CD4-positive, alpha-beta T cell treated with Interleukin-15 for 1 hour (primary cell): ENCODE results near the gene ZBTB24.
"Not testable (repeated sequence)": the region's sequence is repeated elsewhere in the genome, so short reads cannot be mapped to it uniquely, and the experiment has no call there.

Source experiments
- DNase-seq: peaks from one replicate; pipeline ENCODE4 v3.0.0-alpha.2; 2020

Gene ZBTB24

DNA sequence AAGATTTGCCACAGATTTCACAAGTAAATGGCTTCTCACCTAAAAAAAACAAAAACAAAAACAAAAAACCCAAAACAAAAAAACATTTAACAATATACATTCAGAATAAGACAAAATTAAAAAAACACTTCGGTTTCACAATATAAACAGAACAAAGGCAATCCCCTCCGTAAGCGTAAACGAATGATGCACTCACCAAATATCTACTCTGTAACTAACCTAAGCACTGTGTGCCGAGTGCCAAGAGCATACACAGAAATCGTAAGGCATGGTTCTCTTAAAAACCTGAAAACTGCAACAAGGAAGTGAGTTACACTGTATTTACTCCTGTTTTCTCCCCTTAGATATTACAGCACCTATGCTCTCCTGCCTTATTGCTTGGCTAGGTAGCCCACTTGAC, 15.3 kb downstream of the ZBTB24 start:
- DNase-seq = no peak

DNA sequence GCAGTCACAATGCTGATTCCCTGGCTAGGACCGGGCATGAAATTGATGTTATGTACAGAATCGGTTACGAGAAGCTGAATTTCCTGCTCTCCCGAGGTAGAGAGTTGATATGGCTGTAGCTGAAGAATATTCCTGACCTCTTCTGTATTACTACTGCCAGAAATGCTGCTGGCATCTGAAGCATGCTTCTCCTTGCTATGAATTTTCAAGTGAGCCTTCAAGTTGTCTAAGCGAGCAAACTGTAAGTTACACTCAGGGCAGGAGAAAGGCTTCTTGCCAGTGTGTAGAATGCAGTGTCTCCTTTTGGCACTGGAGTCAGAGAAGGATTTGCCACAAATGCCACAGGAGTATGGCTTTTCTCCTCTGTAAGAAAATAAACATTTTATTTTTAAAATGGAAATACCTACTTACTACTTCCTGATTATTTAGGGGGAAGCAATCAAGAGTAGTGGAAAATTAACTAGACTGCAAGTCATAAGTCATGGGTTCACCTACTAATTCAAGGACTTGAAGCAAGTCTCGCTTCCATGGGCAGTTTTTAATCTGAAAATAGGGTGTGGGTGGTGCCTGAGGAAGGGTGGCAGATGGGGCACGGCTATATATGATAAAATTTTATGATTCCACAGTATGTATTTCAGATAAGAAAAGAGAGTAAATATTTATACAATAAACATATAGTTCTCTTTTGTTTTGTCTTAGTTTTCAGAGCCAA, 16.7 kb downstream of the ZBTB24 start:
- no peak for DNase-seq

DNA sequence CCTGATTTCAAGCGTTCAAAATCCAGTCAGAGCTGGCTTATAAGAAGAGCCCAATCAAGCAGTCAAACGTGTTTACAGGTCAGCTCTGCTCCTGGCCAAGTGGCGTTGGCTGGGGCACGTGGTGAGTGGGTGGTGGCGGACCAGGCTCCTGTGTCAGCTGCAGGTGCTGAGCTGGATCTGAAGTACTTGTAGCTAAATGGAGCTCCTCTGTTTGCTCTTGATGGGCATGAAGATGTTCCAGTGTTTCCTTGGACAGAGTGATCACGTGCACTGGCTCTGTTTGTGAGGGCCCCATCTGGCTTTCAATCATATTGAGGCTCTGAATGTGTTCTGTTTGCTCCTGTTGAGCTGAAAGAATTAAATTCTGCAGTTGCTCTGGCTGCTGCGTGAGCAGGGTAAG, 17.2 kb downstream of the ZBTB24 start:
- no peak for DNase-seq

DNA sequence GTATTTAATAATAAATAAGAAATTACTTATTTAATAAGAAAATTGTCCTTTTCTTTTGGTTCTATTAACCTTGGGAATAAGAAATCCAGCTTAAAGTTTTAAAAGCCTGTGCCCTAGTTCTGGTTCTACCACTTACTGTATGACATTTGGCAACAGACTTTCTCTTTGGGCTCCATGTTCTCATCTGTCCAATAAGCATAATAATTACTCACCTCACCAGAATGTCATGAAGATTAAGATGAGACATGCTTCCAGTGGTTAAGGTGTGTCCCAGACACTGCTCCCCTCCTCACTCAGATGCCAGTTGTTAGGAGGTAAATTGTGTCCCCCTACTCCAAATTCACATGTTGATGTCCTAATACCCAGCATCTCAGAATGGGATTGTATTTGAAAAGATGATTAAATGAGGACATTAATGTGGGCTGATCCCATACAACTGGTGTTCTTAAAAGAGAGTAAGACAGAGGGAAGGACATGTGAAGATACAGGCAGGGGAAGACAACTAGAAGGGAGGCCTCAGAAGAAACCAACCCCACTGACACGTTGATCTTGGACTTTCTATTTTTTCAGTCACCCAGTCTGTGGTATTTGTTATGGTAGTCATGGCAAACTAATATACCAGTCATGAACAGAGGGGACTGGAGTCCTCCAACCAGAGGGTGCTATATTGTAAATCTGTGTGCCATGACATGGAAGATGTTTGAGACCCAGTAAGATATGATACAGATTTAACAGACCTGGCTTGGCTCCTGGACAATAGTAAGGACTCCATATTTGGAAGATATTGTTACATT, 21.1 kb downstream of the ZBTB24 start:
- no peak for DNase-seq

DNA sequence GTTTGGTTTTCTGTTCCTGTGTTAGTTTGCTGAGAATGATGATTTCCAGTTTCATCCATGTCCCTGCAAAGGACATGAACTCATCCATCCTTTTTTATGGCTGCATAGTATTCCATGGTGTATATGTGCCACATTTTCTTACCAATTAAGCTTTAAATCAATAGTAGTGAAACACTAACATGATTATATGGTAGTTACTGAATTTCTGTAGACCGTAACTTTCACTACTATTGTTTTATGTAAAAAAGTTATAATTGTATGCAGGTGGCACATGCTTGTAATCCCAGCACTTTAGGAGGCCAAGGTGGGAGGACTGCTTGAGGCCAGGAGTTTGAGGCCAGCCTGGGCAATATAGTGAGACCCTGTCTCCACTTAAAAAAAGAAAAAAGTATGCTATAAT, 21.8 kb downstream of the ZBTB24 start:
- DNase-seq = not testable (repeated sequence)

DNA sequence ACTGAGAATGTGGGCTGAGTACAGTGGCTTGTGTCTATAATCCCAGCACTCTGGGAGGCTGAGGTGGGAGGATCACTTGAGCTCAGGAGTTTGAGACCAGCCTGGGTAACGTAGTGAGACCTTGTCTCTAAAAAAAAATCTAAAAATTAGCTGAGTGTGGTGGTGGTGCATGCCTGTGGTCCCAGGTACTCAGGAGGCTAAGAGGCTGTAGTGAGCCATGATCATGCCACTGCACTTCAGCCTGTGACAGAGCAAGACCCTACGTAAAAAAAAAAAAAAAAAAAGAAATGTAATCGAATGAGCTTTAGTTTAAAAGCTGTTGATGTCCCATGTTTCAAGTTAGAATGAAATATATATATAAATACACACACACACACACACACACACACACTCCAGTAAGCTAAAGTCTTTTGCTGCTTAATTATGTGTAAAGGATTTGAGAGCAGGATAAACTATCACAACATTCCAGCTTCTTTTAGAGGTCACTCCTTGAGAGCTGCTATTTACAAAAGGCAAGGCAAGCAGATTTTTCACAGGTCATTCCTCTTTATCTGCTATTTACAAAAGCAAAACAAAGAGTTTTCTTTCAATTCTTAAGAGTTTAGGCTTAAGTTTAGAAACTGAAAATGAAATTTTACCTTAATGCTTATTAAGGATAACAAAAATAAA, 22.7 kb downstream of the ZBTB24 start:
- no peak for DNase-seq

DNA sequence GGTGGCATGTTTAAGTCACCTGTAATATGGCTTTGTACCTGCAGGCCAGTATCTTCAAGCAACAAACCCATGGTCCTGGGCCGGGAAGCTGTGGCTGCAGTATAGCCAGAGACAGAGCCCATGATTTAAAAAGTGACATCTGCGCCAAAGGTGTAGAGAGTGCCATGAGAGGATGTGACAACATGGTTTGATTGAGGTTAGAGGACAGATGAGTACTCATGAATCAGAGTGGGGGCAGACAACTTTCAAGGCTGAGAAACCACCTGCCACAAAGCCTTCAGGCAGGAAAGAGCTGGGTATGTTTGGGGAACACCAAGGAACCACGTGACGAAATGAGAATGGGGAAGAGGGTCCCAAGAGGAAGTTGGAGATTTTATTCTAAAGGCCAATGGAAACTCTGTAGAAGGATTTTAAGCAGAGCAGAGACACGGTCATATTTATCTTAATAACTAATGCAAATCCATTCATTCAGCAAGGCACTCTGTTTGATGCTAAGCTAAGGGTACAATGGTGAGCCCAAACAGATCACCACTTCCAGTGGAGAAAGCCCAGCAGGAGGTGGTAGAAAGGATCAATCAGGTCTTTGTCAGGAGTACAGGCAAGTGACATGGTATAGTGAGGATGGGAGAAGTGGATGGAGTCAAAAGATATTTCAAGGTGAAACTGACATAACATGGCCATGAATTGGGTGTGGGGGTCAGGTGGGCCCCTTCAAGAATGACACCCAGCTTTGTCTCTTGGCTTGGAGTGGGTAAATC, 24.1 kb downstream of the ZBTB24 start:
- DNase-seq = peak; percentile 69

DNA sequence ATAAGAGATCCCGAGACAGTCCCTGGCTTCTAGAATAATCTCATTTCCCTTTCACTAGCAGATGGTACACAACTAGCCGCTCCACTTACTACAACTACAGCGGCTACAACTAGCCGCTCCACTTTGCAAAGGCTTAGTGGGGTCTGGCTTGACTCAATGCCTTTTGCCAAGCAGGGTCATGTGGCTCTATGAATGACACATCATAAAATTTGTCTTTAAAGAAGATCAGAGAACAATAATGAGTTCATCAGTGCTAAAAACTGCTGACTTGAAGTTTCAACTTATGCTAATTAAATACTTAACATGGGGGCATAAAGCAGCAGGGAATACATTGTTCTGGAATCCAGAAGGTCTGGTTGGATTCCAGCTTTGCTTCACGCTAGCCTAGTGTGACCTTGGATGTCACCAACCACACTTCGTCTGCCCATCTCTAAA, 25.4 kb downstream of the ZBTB24 start:
- no peak for DNase-seq

DNA sequence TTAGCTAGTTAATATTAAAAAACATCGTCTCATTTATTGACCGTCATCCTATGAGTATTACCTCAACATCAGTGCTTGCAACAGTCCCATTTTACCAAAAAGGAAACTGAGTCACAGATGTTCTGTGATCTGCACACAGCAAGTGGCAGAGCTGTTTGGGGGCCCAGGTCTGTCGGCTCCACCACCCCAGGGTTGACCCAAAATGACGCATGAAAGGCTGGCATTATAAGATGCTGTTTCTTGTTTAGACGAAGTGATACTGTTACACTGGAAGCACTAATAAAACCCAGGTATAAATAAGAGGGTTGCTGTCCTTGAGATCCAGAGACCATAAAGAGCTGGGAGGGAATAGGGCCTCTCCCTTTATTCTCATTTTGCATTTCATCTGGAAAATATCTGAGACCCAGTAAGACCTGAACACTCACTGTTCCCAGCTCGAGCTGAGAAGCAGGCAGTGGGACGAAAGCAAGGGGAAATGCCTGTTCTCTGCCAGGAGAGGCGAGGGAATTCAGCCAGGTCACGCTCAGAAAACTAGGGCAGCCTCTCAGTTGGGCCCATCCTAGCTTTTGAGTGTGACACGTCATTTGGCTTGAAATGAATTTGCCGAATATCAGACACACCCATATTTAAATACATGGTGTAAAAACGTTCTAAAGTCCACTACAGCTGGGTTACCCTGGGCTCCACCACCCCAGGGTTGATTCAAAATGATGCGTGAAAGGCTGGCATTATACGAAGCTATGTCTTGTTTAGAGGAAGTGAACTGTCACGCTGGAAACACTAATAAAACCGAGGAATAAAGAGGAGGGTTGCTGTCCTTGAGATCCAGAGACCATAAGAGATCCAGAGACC, 26.1 kb downstream of the ZBTB24 start:
- no peak for DNase-seq

DNA sequence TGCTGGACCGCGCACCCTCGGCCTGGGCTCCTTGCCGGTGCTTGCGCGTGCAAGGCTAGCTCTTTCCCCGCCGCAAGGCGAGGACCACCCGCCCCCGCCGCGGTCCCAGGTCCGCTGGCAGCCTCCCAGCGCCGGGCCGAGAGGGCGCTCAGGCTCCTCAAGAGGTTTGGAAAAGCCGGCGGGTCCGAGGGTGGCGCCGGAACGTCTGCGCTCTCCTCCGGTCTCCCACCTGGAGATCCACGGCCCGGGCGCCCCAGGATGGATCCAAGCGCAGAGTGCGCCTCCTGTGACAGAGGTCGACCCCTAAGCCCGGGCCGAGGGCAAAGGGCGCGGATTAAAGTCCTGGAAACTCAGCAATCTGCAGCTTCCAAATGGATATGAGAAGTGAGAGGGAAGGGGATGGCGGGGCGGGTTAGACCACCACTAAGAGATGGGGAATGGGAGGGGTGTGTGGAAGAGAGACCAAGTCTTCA, 26.9 kb downstream of the ZBTB24 start:
- DNase-seq = no peak

DNA sequence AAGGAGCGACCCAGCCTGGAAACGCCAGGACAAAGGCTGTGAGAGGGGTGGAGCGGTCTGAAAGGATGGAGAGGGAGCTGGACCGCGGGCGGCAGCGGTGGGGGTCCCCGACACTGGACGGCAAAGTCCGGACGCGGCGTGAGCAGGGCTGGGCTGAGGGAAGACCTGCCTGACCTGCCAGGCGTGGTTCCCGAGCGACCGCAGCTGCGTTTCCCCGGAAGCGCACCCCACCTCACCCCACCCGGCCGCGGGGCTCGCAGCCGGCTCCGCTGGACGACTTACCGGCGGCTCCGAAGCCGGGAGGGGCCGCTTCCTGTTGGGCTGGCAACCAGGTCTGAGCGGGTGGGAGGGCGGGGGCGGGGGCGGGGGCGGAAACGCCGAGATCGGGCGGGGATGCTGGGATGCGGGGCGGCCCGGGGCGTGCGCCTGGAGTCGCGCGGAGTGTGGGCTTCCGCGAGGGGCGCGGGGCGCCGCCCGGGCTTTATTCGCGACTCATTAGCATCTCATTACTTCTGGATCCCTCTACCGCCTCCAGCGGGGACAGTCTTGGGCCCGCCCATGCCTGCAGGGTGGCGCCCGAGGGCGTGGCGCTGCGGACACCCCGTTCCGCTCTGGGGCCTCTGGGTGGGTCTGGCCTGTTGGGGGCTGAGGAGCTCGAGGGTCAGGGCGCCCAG, 27.4 kb downstream of the ZBTB24 start, which contains the start of gene MICAL1:
MICAL1 (minus strand) TSS at position 336 of the 674 bp plus-strand sequence. CDS start 1,576 bp downstream, outside the sequence.
- peak; percentile 86 for DNase-seq

DNA sequence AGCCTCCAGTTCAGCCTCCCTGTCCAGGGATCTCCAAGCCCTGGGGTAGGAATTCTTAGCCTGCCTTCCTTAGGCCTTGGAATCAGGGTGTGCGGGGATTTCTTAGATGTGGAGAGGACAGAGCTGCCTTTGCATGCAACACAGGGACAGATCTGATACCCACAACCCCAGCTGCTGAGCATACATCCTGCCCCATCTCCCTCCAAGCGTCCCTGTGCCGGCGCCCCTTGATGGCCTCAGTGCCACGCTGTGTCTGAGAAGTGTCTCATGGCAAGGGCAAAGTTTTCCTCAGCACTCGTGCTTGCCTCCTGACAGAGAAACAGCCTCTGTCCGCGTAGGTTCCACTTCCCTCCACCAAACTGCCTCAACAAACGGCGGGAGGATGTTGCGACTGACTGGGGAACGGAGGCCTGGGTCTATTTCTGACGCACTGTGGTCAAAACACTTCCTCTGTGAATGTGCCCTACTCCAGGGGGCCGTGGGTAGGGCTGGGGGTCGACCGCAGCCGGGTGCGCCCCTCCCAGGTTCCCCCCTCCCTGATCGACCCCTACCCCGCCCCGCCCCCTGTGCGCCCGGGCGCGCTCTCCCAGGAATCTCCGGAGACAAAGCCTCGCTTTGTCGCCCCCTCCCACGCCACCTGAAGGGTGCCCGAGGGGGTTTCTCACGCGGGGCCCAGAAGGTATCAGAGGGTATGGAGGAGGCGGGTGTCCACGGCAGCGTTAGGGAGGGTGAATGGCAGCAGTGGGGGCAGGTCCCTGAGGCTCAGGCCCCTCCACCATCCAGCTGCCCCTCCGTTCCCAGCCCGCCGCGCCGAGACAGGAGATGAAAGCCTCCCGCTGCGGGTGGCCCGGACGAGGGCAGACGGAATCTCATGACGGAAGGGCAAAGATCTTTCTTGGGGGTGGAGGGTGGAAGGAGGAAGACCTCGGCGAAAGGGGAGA, 28.3 kb downstream of the ZBTB24 start:
- DNase-seq = peak; percentile 87

DNA sequence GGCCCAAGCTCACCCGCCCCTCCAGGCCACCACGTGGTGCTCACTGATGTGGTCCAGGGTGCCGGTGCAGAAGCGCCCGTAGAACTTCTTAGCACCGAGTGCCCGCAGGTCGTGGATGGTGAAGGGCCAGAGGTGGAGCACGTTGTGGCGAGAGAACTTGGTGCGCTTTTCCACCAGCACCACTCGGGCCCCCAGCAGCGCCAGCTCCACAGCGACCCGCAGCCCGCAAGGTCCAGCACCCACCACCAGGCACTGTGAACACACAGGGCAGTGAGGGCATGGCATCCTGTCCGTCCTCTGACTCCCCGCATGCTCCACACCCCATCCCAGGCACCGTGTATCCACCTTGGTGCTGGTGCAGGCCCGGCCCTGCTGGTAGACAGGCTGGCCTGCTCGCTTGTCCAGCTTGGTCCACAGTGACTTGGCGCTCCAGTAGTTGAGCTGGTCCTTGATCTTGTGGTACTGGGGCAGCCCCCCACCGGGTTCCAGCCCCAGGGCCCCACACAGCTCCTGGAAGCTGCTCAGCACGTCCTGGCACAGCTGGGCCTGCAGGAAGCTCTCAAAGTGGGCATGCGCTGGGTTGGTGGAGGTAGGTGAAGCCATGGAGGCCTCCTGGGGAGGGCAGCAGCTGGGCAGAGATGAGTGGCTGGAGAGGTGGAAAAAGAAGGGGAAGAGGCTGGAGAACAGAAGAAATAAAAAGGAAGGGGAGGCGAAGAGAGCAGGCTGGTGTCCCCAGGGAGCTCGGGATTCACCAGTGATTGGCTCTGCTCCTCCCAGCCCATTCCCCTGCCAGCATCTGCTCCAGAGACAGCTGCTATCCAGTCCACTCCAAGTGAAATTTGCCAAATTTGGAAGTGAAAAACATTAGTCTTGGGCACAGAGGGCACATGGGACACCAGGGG, 29.2 kb downstream of the ZBTB24 start:
- no peak for DNase-seq

DNA sequence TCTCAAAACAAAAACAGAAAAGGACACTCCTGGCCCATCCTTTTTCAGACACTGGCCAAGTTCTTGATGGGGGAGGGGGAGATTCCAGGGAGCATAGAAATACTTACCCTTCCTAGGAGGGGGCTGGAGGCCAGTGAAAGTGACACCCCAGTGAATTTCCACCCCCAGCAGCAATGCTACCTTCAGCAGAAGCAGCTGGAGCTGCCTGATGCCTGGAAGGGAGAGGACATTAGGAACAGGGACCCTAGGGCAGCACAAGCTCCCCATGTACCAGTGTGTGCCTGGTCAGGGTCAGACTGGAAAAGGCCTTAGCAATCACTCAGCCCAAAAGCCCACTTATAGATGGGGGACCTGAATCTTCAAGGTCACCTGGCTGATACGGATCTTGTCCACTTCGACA, 29.9 kb downstream of the ZBTB24 start:
- no peak for DNase-seq

DNA sequence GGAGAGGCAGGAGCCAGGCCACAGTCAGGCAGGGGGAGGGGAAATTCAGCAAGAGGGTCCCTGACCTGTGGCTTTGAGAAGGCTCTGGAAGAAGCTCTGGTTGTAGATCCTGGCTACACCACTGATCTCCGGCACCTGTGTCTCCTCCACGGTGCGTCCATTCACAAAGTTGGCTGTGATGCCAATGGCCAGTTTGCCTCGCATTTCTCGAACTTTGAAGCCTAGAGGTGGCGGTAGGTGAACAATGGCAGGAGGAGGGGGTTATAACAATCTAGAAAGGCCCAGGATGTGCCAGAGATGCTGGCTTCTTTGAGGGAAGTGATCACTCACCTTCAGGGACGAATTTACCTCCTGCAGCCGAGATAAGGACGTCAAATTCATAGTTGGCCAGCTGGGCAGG, 30.8 kb downstream of the ZBTB24 start:
- DNase-seq = no peak

DNA sequence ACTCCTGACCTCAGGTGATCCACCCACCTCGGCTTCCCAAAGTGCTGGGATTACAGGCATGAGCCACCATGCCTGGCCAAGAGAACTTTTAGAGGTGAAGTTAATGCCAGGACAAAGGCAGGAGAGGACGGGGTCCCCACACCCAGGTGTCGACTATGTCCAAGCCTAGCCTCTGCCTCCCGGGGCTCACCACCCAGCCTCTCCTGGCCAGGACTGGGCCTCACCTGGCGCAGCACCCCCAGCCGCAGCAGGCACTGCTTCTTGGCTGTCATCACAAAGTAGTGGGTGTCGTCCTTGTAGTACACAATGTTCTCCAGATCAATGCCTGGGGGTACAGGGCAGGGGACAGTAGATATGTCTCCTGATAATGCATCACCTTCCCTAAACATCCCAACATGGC, 31.6 kb downstream of the ZBTB24 start:
- DNase-seq = no peak

DNA sequence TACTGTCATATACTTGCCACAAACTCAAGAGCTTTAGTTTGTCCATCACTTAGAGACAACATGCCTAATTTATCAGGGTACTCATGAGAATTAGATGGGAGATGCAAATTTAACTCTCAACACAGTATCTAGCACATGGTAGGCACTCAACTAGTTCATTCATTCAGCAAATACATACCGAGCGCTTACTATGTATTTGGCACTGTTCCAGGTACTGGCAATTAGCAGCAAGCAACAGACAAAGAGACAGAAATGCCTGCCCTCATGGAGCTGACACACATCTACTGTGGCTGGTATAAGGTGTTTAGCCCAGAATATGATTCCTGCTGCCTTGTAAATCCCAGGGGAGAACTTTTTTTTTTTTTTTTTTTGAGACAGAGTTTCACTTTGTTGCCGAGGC, 32.2 kb downstream of the ZBTB24 start:
- no peak for DNase-seq

DNA sequence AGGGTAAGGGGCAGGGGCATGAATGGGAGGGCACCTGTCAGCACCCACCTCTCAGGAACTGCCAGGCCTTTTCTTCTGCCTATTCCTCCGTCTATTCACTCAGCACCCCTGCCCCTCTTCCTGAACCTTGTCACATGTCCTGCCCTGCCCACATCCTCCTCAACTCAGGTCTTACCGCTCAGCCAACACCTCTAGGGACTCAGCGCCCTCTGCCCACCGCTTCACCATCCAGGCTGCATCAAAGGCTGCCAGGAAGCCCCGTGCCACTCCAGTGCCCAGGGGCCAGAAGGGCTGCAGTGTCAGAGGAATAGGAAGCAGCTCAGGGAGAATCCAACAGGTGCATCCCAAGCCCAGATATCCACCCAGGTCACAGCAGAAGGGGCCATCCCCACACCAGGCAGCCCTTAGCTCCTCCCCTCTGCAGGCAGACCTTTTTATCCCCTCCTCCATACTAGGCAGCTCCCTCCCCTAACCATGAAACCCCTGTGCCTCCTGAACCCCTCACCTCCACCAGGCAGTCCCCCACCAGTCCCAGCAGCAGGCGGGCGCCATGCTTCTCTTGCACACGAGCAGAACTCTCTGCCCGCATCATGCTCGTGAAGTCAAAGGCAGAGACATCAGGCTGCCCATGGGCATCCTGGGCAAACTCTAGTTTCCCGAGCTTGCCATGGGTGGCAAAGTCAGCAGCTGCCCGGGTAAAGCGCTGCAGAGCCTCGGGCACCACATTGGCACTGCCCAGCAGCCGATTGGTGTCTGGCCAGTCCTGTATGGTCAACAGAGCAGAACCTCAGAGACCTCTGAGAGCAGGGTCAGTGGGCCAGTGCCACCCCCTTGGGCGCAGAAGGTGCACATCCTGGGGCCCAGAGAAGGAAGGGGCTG, 33.0 kb downstream of the ZBTB24 start:
- no peak for DNase-seq
